Type B pancreatic cell (in vitro differentiated cells): ENCODE data around the gene SEMA3G. TPM values are rescaled to one million over a fixed set of nuclear protein-coding genes. Genes with fewer than 3 reads are reported as not detected.

Source experiments
- DNase-seq: peaks from one replicate; pipeline ENCODE4 v3.0.0; 2021; ENCODE audit warnings: mixed read lengths; ENCODE audit not compliant: unreplicated experiment; ENCODE audit errors: extremely low spot score
- H3K27ac Mint-ChIP-seq: 2 replicates; pipeline ENCODE4 v1.8.0; 2021; ENCODE audit warnings: mild to moderate bottlenecking, mixed read lengths
- H3K27me3 Mint-ChIP-seq: 2 replicates; pipeline ENCODE4 v1.8.0; 2021; ENCODE audit warnings: mixed read lengths
- H3K36me3 Mint-ChIP-seq: 2 replicates; pipeline ENCODE4 v1.8.0; 2021; ENCODE audit warnings: mixed read lengths
- H3K4me1 Mint-ChIP-seq: one replicate; pipeline ENCODE4 v1.8.0; 2021; ENCODE audit warnings: mixed read lengths; ENCODE audit not compliant: unreplicated experiment
- H3K4me3 Mint-ChIP-seq: 2 replicates; pipeline ENCODE4 v1.8.0; 2021; ENCODE audit warnings: mild to moderate bottlenecking, mixed read lengths
- H3K9me3 Mint-ChIP-seq: 2 replicates; pipeline ENCODE4 v1.8.0; 2021; ENCODE audit warnings: mixed read lengths
- CTCF ChIP-seq: fragments of 200-600 bp; sonication (generic); conservative IDR thresholded peaks from 2 replicates; pipeline ENCODE4 v1.5.0; 2021; ENCODE audit warnings: antibody characterized with exemption, mild to moderate bottlenecking
- total RNA-seq: library from RNA; stranded (reverse); gene quantifications from 2 replicates; pipeline ENCODE4 v1.2.1, GENCODE V29; 2021; ENCODE audit warnings: low replicate concordance

The SEMA3G gene
- total RNA-seq, 1 donor from 2014 or later: 0.77 TPM

- Mint-ChIP-seq H3K27me3 (no peaks in the 10 kb centered on the region), H3K9me3 (no peaks in the 10 kb centered on the region)
Measured at GRCh38 chr3:52446042-52446441, 1.1 kb upstream of the SEMA3G start.

GRCh38 chr3:52443791-52444687, 864 bp downstream of the SEMA3G start:
- no peak for DNase-seq
- Mint-ChIP-seq H3K27ac (no peak overlapping the region), H3K27me3 (no peaks in the 10 kb centered on the region), H3K36me3 (no peaks in the 10 kb centered on the region), H3K9me3 (no peaks in the 10 kb centered on the region), H3K4me3 (no peak overlapping the region), H3K4me1 (peaks cover 6% of the 10 kb centered on the region)
- TF ChIP-seq CTCF: no peak

More at GRCh38 chr3:52446042-52446441, 1.1 kb upstream of the SEMA3G start:
- TF ChIP-seq CTCF: no peak
- Mint-ChIP-seq H3K4me1 (peaks cover 6% of the 10 kb centered on the region), H3K36me3 (no peaks in the 10 kb centered on the region), H3K4me3 (no peak overlapping the region), H3K27ac (no peak overlapping the region)
- DNase-seq: no peak

GRCh38 chr3:52443268-52443610, 1.7 kb downstream of the SEMA3G start:
- H3K9me3 Mint-ChIP-seq: no peaks in the 10 kb centered on the region
- H3K36me3 Mint-ChIP-seq: no peaks in the 10 kb centered on the region
- DNase-seq: no peak
- H3K27ac Mint-ChIP-seq: no peak overlapping the region
- TF ChIP-seq CTCF: no peak
- no peaks in the 10 kb centered on the region for H3K27me3 Mint-ChIP-seq
- H3K4me3 Mint-ChIP-seq: no peak overlapping the region
- H3K4me1 Mint-ChIP-seq: peaks cover 6% of the 10 kb centered on the region

GRCh38 chr3:52442409-52443267, 2.3 kb downstream of the SEMA3G start:
- Mint-ChIP-seq H3K27me3 (no peaks in the 10 kb centered on the region), H3K4me1 (peaks cover 6% of the 10 kb centered on the region), H3K27ac (no peak overlapping the region), H3K9me3 (no peaks in the 10 kb centered on the region), H3K36me3 (no peaks in the 10 kb centered on the region), H3K4me3 (no peak overlapping the region)
- TF ChIP-seq CTCF: no peak
- DNase-seq: no peak

- H3K36me3 Mint-ChIP-seq: no peaks in the 10 kb centered on the region
- H3K27me3 Mint-ChIP-seq: no peaks in the 10 kb centered on the region
- H3K4me1 Mint-ChIP-seq: peaks cover 1% of the 10 kb centered on the region
- H3K4me3 Mint-ChIP-seq: no peak overlapping the region
- no peak overlapping the region for H3K27ac Mint-ChIP-seq
- no peak for DNase-seq
- TF ChIP-seq CTCF: no peak
- no peaks in the 10 kb centered on the region for H3K9me3 Mint-ChIP-seq
Measured at GRCh38 chr3:52441772-52442332, 3.1 kb downstream of the SEMA3G start.
